ENCODE data around the gene DCBLD2.

DCBLD2 gene

GRCh38 chr3:98793971-98794370, 107.5 kb downstream of the DCBLD2 start:
- no peak for DNase-seq (ENCODE audit: low spot score)

DNA sequence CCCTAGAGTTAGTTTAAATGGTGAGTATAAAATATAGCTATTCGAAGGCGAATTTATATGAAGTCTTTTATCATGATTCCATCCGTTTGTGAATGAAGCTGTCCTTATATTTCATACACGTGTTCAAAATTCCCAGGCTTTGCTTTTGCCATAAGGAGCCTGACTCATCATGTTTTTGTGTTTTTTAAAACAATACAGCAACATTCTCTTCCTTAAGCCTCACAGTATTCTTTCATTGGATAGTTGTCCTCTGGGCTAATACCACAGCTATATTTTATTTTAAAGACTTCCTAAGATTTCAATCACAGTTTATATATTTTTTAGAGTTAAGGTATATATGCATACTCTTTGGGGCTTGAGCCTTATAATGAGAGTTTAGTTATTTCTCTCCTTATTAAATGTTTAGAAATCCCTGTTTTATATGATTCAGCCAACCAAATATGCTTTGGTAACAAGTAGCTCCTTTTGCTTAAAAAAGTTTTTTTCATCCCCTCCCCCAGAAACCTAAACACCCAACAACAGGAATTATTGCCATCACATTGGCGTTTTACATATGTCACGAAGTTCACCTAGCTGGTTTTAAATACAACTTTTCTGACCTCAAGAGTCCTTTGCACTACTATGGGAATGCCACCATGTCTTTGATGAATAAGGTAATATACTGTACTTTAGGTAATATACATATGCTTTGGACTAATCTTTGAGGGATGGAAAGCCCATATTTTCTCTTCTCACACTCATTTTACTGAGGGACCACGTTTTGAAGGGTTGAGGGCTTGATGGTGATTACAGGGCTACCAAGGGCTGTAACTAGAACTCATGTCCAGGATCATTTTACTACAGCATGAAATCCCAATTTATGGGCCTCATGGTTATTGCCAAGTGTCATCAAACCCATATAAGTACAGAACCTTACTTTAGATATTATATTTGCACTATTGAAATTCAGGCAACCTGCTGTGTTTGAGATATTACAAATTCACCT, 109.9 kb downstream of the DCBLD2 start:
- no peak for DNase-seq (ENCODE audit: low spot score)

DNA sequence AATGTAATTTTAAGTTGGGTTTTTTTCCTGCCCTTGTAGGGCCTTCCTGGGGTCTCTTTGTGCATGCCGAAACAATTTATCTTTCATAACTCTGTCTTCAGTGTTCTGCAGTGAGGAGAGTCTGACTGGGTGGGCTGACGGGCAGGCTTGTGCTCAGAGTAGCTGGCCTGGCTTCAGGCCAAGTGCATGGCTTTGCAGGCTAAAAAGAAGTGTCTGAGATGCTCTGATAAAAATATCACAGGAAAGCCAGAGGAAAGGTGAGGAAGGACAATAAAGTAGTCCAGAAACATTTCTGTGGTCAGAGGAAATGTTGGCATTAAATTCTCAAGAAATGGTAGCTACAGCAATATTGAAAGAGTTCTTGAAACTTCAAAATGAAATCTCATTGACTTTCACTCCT, 112.8 kb downstream of the DCBLD2 start:
- no peak for DNase-seq (ENCODE audit: low spot score)

DNA sequence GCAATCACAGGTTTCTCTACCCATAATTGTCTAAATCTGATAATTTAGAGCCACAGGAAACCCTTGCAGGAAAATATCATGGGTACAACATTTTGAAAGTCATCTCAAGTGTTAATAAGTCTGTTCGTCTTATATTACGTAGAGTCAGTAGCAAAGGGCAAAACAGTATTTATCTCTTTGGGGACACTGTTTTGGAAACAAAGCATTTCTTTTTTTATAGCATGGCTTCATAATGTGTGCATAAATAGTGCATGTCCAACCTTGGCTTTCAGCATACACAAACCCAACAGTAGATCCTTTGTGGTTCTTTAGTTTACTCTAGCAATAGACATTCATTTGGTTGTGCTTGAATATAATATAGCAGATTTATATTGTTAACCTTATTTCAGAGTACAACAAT, 114.3 kb downstream of the DCBLD2 start:
- DNase-seq (ENCODE audit: low spot score), result no peak

GRCh38 chr3:98786364-98787006, 115.0 kb downstream of the DCBLD2 start:
- no peak for DNase-seq (ENCODE audit: low spot score)

DNA sequence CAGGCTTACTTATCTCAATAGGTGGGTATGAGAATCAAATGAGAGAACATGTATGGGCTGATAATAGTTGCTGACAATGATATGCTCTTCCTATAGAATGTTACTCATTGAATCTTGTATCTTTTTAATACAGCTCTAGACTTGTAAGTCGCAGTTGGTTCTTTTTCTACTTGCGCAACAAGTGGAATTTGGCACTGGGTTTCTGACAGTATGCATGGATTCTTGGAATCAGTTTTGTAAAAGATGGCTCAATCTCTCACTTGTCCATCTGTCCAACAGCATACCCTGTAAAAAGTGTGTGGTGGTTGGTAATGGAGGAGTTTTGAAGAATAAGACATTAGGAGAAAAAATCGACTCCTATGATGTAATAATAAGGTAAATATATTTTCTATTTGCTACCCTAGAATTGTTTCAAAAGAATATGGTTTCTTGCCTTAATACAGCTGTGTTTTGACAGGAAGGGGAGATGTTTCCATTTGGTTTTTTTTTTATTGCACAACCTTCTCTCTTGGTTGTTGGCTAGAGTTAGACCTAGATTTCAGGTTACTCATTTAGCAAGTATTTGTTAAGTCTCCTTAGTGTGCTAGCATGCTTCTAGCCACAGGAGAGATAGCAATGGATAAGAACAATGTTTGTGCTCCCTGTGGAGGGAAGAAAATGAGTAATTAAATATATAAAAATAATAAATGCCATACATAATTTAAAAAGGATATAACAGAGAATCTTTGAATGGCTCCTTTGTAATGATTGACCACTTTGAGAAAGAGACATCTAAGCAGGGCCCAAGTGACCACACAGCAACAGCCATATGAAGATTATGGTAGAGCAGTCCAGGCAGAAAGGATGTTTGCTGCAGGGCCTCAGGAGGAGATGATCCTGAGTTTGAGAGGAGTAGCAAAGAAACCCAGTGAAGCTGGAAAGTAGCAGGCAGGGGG, 116.6 kb downstream of the DCBLD2 start:
- no peak for DNase-seq (ENCODE audit: low spot score)

DNA sequence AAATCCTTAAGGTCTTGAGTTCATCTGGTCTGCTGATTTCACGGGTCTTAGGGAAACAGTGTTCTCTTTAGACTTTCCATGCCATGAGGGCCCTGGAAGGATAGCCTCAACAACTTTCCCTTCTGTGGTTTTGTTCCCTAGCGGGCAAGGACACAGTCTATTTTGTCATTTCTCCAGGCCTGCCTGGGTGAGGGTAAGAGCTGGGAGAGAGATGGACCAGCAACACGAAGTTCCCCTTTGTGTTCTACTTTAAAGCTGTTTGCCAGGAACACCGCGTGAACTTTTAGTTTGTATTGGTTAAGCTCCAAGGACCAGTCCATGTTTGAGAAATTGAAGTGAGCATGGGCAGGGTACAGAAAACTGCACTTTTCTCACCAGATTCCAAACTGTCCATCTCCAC, 117.5 kb downstream of the DCBLD2 start:
- no peak for DNase-seq (ENCODE audit: low spot score)

- no peak for DNase-seq (ENCODE audit: low spot score)
These were observed 118.5 kb downstream of the DCBLD2 start for GRCh38 chr3:98782824-98783500.

DNA sequence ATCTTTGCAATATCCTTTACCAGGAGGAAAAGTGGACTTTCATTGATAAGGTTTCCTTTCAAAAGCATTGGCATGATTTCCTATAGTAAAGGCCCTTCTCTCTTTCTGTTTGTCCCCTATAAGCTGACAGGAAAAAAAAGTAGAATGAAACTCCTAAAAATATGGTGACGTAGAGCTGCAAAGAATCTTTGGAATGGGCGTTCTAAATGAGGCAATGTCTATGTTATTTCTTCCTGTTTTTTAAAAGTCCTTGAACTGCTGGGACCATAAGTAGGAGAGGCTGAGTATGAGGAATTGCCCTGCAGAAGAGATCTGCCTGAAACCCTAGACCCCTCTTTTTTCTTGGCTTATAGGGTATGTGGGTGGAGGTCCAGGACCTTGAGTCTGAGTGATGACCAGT, 121.2 kb downstream of the DCBLD2 start:
- DNase-seq (ENCODE audit: low spot score), result no peak

DNA sequence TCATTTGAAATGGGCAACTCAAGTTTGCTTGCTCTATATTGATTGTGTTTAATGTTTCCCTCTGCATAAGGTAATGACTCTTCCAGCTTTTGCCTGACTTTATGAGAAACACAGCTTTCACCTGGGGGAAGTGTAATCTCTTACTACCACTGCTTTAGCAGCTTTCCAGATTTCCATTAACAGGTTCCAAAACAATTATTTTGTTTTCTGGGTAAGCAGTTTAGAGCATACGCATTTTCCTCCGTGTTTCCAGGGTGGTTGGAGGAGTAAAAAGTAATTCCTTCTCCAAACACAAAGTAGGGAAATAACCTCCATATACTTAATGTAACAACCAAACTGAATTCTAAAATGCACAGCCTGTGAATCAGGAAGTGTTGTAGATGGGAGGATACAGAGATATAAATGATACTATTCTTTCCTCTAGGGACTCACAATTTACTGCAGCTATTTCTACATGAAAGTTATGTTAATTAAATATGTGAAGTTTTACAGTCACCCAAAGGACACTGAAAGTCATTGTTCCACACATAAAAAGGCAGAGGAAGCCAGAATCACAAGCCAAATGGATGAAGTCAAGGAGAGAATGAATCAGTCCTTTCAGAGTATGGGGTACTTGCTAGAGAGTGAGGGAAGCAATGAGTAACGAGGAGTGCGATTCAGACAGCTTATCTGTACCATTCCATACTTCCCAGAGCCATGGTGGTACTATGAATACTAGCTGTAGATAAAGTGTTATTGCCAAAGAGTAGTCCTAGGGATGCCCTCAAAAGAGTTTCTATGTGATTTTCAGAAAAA, 121.8 kb downstream of the DCBLD2 start:
- DNase-seq (ENCODE audit: low spot score), result no peak

DNA sequence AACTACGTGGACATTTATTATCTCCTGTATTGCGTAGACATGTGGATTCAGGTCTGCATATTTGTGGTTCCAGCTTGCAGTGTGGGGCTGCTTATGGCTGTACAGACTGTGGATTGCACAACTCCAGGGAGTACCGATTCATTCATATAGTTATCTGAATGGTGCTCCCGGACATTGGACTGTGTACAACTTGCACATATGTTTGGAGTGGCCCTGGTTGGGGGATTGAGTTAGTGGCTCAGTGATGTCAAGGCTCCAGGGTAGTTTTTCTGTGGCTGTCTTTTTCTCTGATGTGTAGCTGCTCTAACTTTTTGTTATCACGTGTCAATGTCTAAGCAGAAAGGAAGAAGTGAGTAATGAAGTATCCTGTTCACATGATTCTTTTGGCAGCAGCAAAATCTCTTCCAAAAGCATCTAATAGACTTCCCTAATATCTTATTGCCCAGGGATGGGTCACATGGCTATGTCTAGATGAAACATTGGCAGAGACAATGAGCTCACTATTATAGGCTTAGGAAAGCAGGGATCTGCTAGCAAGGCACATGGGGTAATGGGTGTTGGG, 122.6 kb downstream of the DCBLD2 start:
- no peak for DNase-seq (ENCODE audit: low spot score)

DNA sequence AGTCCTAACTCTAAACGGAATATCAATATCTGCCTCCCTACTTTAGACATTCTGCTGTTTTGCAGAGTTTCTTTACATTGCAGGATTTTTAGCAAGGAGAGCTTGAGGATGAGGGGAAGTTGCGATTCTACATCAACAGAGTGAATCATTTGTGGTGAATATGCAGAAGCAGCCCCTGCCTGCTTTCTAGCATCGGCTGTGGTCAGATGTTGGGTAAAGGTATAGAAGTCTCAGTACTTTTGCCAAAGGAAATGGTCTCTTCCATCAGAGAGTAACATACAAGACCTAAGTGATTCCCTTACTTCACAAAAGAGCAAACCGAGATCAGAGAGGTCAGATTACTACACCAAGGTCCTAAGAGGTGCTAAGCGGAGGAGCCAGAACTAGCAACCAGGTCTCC, 123.1 kb downstream of the DCBLD2 start:
- DNase-seq (ENCODE audit: low spot score), result no peak

DNA sequence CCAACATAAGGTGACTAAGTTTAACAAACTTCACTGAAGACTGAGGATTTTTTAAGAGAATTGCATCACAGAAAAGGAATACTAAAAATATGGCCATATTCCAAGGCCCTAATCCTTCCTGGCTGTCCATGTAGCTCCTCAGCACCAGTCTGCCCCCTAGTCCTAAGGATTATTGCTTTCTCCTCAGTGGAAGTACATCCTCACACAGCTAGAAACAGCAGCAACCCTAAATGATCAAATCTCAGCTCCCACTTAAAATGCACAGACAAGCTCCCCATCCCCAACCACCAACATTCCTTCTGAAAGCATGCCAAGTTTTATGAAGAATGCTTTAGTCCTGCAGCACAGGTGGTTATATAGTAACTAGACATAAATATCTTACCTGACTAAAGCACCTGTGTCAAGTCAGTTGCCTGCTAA, 123.7 kb downstream of the DCBLD2 start:
- DNase-seq (ENCODE audit: low spot score), result no peak

GRCh38 chr3:98777286-98777685, 124.2 kb downstream of the DCBLD2 start:
- no peak for DNase-seq (ENCODE audit: low spot score)

DNA sequence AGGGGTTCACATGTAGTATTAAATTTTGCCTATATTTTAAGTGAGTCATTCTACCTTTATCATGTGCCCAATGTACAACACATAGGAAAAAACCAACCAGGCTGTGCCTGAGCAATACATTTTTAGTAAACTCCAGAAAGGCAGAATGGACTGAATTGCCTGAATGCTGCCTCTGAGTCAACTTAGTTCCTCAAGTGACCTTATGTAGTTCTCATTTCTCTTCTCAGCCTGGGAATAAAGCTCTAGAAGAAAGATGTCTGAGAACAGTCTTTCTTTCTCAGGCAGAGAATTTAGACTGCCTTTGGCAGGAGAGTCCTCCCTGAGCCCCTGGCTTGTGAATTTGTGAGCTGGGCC, 125.4 kb downstream of the DCBLD2 start:
- DNase-seq (ENCODE audit: low spot score), result no peak

DNA sequence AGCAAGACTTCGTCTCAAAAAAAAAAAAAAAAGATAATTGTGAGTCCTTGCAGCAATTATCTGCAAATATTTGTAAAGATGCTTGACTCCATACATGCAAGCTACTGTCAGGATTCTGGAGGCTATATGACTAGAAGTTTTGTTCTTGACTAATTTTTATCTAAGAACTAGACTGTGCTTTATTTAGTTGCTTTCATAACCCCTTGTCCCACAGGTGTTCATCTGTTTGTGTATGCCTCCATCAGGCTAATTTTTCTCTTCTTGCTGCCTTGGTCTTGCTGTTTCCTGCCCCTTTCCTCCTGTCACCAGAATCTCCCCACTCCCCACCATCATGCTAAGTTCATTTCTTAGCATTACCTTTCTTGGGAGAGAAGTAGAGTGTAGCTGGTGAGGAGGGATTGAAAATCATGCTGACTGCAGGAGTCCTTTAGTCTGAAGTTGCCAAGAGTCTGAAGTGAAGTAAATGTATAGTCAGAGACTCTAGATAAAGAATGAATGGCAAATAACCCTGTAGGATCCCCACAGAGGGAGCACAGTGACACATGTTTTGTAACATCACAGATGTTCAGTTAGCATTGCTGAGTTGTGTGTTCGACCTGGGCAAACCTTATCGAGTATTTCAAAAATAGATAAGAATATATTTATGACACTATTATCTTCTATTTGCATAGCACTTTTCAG, 125.9 kb downstream of the DCBLD2 start:
- DNase-seq (ENCODE audit: low spot score), result no peak

- no peak for DNase-seq (ENCODE audit: low spot score)
These were observed 129.5 kb downstream of the DCBLD2 start for GRCh38 chr3:98772022-98772421.

DNA sequence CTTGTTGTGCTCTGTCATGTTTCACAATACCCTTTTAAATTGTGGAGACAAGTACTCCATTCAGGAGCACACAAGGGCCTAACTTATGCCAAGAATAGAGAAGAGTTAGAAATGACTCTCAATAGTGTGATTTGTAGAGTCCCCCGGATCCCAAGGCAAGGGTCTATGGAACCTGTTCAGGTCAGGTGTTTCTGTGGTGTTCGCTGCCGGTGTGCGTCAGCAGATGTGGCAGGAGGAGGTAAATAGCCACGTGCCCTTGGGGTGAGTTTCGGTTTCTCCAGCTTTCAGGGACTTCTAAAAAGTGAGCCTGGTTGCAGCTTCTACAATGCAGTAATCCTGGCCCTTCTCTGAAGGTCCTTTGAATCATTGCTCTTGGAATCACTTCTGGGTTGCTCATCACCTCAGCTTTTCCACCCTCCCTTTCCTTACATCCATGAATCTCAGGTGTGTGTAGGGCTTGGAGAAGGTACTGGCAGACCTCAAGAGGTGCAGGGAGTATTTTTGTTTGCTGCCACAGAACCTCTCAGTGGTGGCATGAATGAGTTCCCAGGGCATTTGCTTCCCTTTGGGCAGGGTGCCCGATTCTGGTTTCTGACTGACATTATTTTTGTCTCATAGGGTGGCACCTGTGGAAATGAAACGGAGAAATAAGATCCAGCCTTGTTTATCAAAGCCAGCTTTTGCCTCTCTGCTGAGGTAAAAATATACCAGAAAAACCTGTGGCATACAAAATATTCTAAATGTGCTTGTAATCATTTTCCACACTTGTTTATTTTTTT, 131.0 kb downstream of the DCBLD2 start:
- no peak for DNase-seq (ENCODE audit: low spot score)

GRCh38 chr3:98769448-98769847, 132.0 kb downstream of the DCBLD2 start:
- DNase-seq (ENCODE audit: low spot score), result no peak

All from left forelimb (tissue), 1 donor.